Memory B cell (primary cell): ENCODE data around the gene MRTFA.

Experiments used
- ATAC-seq: fragments of 150-1000 bp; cut with Tn5 transposase; 2 replicates; pipeline ENCODE4 v1.10.0; 2021; ENCODE audit warnings: low read depth, mild to moderate bottlenecking, moderate library complexity
- DNase-seq, 2 donors: peaks; one replicate each; pipeline ENCODE4 v3.0.0; 2022; ENCODE audit warnings: low spot score in 2 of 2
- H3K27ac Mint-ChIP-seq: one replicate; pipeline ENCODE4 v1.8.0; 2022; ENCODE audit warnings: mild to moderate bottlenecking, moderate library complexity, mixed read lengths
- H3K27me3 Mint-ChIP-seq: one replicate; pipeline ENCODE4 v1.8.0; 2022; ENCODE audit warnings: mixed read lengths
- H3K36me3 Mint-ChIP-seq: one replicate; pipeline ENCODE4 v1.8.0; 2022; ENCODE audit warnings: mild to moderate bottlenecking, mixed read lengths
- H3K4me1 Mint-ChIP-seq: one replicate; pipeline ENCODE4 v1.8.0; 2022; ENCODE audit warnings: mixed read lengths
- H3K4me3 Mint-ChIP-seq: one replicate; pipeline ENCODE4 v1.8.0; 2022; ENCODE audit warnings: mild to moderate bottlenecking, moderate library complexity, mixed read lengths
- H3K9me3 Mint-ChIP-seq: one replicate; pipeline ENCODE4 v1.8.0; 2022; ENCODE audit warnings: mixed read lengths

Gene MRTFA

GRCh38 chr22:40493441-40493840 lies 143.1 kb downstream of the MRTFA start:
- H3K9me3 Mint-ChIP-seq, result no peaks in the 10 kb centered on the region
- H3K4me3 Mint-ChIP-seq, result no peak overlapping the region
- peak overlapping the region; percentile 98 for H3K27ac Mint-ChIP-seq
- DNase-seq, result no peak
- no peaks in the 10 kb centered on the region for H3K27me3 Mint-ChIP-seq
- H3K4me1 Mint-ChIP-seq, result peaks cover 25% of the 10 kb centered on the region
- ATAC-seq, result no peak
- H3K36me3 Mint-ChIP-seq, result peaks cover 5% of the 10 kb centered on the region

GRCh38 chr22:40491990-40492631 lies 144.4 kb downstream of the MRTFA start:
- DNase-seq (peak; percentile 19 to 74), ATAC-seq (peak; percentile 96)
- peaks cover 3% of the 10 kb centered on the region for H3K36me3 Mint-ChIP-seq
- H3K9me3 Mint-ChIP-seq, result no peaks in the 10 kb centered on the region
- H3K27ac Mint-ChIP-seq, result peak overlapping the region; percentile 98
- H3K27me3 Mint-ChIP-seq, result no peaks in the 10 kb centered on the region
- H3K4me3 Mint-ChIP-seq, result peak overlapping the region; percentile 74
- H3K4me1 Mint-ChIP-seq, result peaks cover 28% of the 10 kb centered on the region

GRCh38 chr22:40487663-40488249 lies 148.8 kb downstream of the MRTFA start:
- Mint-ChIP-seq H3K36me3 (peaks cover 4% of the 10 kb centered on the region), H3K4me1 (peaks cover 17% of the 10 kb centered on the region), H3K27ac (peak overlapping the region; percentile 67), H3K27me3 (no peaks in the 10 kb centered on the region), H3K9me3 (no peaks in the 10 kb centered on the region), H3K4me3 (no peak overlapping the region)
- DNase-seq, result peak in 1 of 2 donors; percentile 25
- ATAC-seq, result no peak

GRCh38 chr22:40486962-40487602 lies 149.4 kb downstream of the MRTFA start:
- Mint-ChIP-seq H3K4me3 (no peak overlapping the region), H3K4me1 (peaks cover 12% of the 10 kb centered on the region), H3K27me3 (no peaks in the 10 kb centered on the region), H3K9me3 (no peaks in the 10 kb centered on the region), H3K36me3 (peaks cover 4% of the 10 kb centered on the region), H3K27ac (peak overlapping the region; percentile 67)
- DNase-seq (no peak), ATAC-seq (no peak)

- Mint-ChIP-seq H3K4me3 (no peak overlapping the region), H3K27me3 (no peaks in the 10 kb centered on the region), H3K27ac (peak overlapping the region; percentile 41), H3K36me3 (peaks cover 4% of the 10 kb centered on the region), H3K9me3 (no peaks in the 10 kb centered on the region), H3K4me1 (peaks cover 5% of the 10 kb centered on the region)
- DNase-seq, result no peak
- ATAC-seq, result no peak
These were observed 150.5 kb downstream of the MRTFA start for GRCh38 chr22:40485813-40486667.

- no peak overlapping the region for H3K27ac Mint-ChIP-seq
- peaks cover 4% of the 10 kb centered on the region for H3K36me3 Mint-ChIP-seq
- H3K4me3 Mint-ChIP-seq, result no peak overlapping the region
- H3K4me1 Mint-ChIP-seq, result peaks cover 5% of the 10 kb centered on the region
- DNase-seq, result no peak
- no peaks in the 10 kb centered on the region for H3K27me3 Mint-ChIP-seq
- ATAC-seq, result no peak
- no peaks in the 10 kb centered on the region for H3K9me3 Mint-ChIP-seq
These were observed 151.4 kb downstream of the MRTFA start for GRCh38 chr22:40484906-40485669.

- H3K9me3 Mint-ChIP-seq, result no peaks in the 10 kb centered on the region
- DNase-seq (no peak), ATAC-seq (no peak)
- H3K4me3 Mint-ChIP-seq, result no peak overlapping the region
- peaks cover 12% of the 10 kb centered on the region for H3K4me1 Mint-ChIP-seq
- H3K36me3 Mint-ChIP-seq, result peaks cover 4% of the 10 kb centered on the region
- H3K27me3 Mint-ChIP-seq, result no peaks in the 10 kb centered on the region
- no peak overlapping the region for H3K27ac Mint-ChIP-seq
These were observed 153.6 kb downstream of the MRTFA start for GRCh38 chr22:40482886-40483285.

- ATAC-seq, result no peak
- peaks cover 4% of the 10 kb centered on the region for H3K36me3 Mint-ChIP-seq
- H3K9me3 Mint-ChIP-seq, result no peaks in the 10 kb centered on the region
- H3K27ac Mint-ChIP-seq, result no peak overlapping the region
- no peak for DNase-seq
- H3K4me1 Mint-ChIP-seq, result peaks cover 11% of the 10 kb centered on the region
- no peak overlapping the region for H3K4me3 Mint-ChIP-seq
- no peaks in the 10 kb centered on the region for H3K27me3 Mint-ChIP-seq
These were observed 154.1 kb downstream of the MRTFA start for GRCh38 chr22:40482391-40482790.

GRCh38 chr22:40480996-40481395 lies 155.5 kb downstream of the MRTFA start:
- DNase-seq (no peak), ATAC-seq (no peak)
- no peak overlapping the region for H3K27ac Mint-ChIP-seq
- H3K9me3 Mint-ChIP-seq, result no peaks in the 10 kb centered on the region
- H3K4me1 Mint-ChIP-seq, result peaks cover 11% of the 10 kb centered on the region
- H3K4me3 Mint-ChIP-seq, result no peak overlapping the region
- H3K36me3 Mint-ChIP-seq, result peaks cover 4% of the 10 kb centered on the region
- H3K27me3 Mint-ChIP-seq, result no peaks in the 10 kb centered on the region

- no peaks in the 10 kb centered on the region for H3K27me3 Mint-ChIP-seq
- no peak for ATAC-seq
- no peak for DNase-seq
- no peaks in the 10 kb centered on the region for H3K9me3 Mint-ChIP-seq
- H3K4me3 Mint-ChIP-seq, result no peak overlapping the region
- H3K36me3 Mint-ChIP-seq, result peaks cover under 1% of the 10 kb centered on the region
- peaks cover 11% of the 10 kb centered on the region for H3K4me1 Mint-ChIP-seq
- H3K27ac Mint-ChIP-seq, result no peak overlapping the region
These were observed 156.5 kb downstream of the MRTFA start for GRCh38 chr22:40479887-40480538.

- Mint-ChIP-seq H3K27me3 (no peaks in the 10 kb centered on the region), H3K27ac (no peak overlapping the region), H3K36me3 (no peaks in the 10 kb centered on the region), H3K4me3 (no peak overlapping the region), H3K4me1 (peaks cover 14% of the 10 kb centered on the region), H3K9me3 (no peaks in the 10 kb centered on the region)
- DNase-seq (no peak), ATAC-seq (no peak)
These were observed 157.3 kb downstream of the MRTFA start for GRCh38 chr22:40479126-40479800.

GRCh38 chr22:40478338-40479125 lies 158.0 kb downstream of the MRTFA start:
- no peaks in the 10 kb centered on the region for H3K36me3 Mint-ChIP-seq
- DNase-seq (no peak), ATAC-seq (no peak)
- no peak overlapping the region for H3K4me3 Mint-ChIP-seq
- H3K9me3 Mint-ChIP-seq, result no peaks in the 10 kb centered on the region
- H3K27ac Mint-ChIP-seq, result no peak overlapping the region
- H3K4me1 Mint-ChIP-seq, result peaks cover 14% of the 10 kb centered on the region
- H3K27me3 Mint-ChIP-seq, result no peaks in the 10 kb centered on the region
